Measurements from ENCODE around the gene CCDC142. TPM values are rescaled to one million over a fixed set of nuclear protein-coding genes. Genes with fewer than 3 reads are reported as not detected.

CCDC142 gene
- total and polyA plus RNA-seq, 4 experiments from 2014 or later, result 3.6 to 67.6 (median 37.1) TPM

DNA sequence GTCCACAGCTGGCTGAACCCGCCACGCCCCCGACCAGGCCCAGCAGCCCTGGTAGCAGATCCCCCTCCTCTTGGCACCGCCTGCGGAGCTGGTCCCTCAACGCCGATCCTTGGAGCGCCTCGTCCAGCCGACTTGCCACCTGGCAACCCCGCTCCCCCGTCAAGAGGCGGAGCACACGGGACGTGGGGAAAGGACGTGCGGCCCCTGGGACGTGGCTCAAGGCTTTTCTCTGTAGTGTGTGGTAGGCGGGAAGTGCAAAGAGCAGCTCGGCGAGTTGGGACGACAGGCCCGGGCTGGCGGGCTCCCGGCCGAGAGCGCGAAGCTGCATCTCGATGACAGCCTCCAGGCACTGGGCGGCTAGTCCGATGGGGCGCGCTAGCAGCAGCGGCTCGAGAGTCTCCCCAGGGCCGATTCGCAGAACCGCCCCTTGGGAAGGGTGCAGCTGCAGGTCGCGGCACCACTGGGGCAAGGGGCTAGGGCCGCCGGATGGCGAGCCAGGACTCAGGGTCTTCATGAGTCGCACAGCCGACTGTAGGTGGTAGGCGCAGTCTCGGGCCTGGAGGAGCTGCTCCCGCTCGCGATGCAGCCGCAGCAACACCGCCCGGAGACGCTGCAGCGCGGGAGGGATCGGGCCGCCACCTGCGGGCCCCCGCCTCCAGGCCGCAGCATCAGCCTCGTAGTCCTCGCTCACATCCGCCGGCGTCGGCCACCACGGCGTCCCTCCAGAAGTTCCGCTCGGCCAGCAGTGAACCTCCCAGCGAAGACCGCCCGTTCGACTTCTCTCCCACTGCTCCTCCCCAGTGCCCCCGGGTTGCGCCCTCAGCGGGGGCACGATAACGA lies 617 bp downstream of the CCDC142 start:
- CTCF ChIA-PET (ENCODE audit: partially characterized antibody), result interaction anchor here (0.8 to 11.3 kb wide), 23 partner anchors 8 to 654 kb away, joined by 3 to 141 read pairs (median 6); partner anchors contain the start of genes AUP1, DQX1, HTRA2 and INO80B
- intact Hi-C loops (cut with micrococcal nuclease), result loop anchor here (2.0 to 10.0 kb wide), 2 partner anchors 73 to 173 kb away; partner anchors contain the start of genes DOK1 and SEMA4F
- peak overlapping the region; percentile 91 for H3K27ac ChIP-seq (ENCODE audit: low read depth, low read length)
- Mint-ChIP-seq H3K4me3 (peak overlapping the region; percentile 99 to 100 (median 100)), H3K9me3 (no peaks in the 10 kb centered on the region), H3K4me1 (peaks cover 19 to 43% (median 27%) of the 10 kb centered on the region in 4 donors), H3K27ac (peak overlapping the region; percentile 91 to 100 (median 100)), H3K27me3 (no peaks in the 10 kb centered on the region), H3K36me3 (peaks cover 19 to 41% of the 10 kb centered on the region in 2 donors)
- peak overlapping the region; percentile 57 to 100 for H3K4me3 ChIP-seq (ENCODE audit: low read length in 2 of 2)
- no peaks in the 10 kb centered on the region for H3K27me3 ChIP-seq (ENCODE audit: insufficient read depth, low read length)
- peak in 2 of 5 donors; percentile 23 to 60 for DNase-seq
- POLR2A ChIA-PET (ENCODE audit: partially characterized antibody), result interaction anchor here (0.6 to 14.3 kb wide), 29 partner anchors 9 to 745 kb away, joined by 3 to 516 read pairs (median 6); partner anchors contain the start of genes AUP1, C2orf81, HTRA2 and INO80B
- peaks cover 28% of the 10 kb centered on the region for H3K4me1 ChIP-seq (ENCODE audit: insufficient read depth, low read length)
- peaks cover 4% of the 10 kb centered on the region for H3K36me3 ChIP-seq (ENCODE audit: insufficient read depth, low read length)
- H3K9me3 ChIP-seq (ENCODE audit: control insufficient read depth in 1 of 2, low read length in 2 of 2), result no peaks in the 10 kb centered on the region

DNA sequence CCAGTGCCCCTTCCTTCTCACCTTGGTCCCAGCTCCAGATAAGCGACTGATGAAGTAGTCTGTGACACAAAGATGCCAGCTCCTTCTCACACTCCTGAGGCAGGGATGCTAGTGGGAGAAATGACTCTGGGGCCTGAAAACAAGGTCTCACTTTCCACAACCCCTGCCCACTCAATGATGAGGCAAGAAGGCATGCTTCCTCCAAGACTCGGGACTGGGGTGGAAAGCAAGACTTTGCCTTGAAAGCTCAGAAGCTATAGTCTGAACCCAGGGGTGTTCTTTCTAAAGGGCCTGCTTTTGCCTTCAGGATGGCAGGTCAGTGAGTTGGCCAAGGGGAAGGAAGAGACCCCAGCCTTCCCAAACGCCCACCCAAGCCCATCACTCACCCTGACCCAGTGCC lies 1.4 kb downstream of the CCDC142 start:
- H3K4me3 ChIP-seq (ENCODE audit: low read length in 2 of 2), result peak overlapping the region in 1 of 2 donors; percentile 100

DNA sequence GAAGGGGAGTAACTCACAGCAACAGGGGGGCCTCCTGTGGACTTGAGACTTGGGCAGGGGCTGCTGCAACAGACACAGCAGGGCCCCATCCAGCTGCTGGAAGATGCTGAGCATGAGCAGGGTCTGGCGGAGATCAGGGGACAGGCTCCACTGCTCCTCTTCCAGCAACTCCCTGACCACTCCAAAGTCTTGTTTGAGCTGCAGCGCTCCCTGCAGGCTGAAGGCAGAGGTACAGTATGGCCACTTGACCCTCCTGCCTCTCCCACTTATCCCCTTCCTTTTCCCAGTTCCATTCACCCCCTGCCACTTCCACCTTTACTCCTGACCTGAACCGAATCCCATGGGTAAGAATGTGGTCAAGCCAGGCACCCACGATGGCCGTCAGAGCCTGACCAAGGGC lies 7.9 kb downstream of the CCDC142 start:
- intact Hi-C loops (cut with micrococcal nuclease), result no loop called here
- H3K27me3 Mint-ChIP-seq, result no peaks in the 10 kb centered on the region
- H3K4me3 ChIP-seq (ENCODE audit: low read length in 2 of 2), result no peak overlapping the region
- no peak for DNase-seq
- peaks cover 20% of the 10 kb centered on the region for H3K4me1 ChIP-seq (ENCODE audit: insufficient read depth, low read length)
- ChIA-PET CTCF (ENCODE audit: partially characterized antibody) (interaction anchor here (1.1 to 1.6 kb wide), 2 partner anchors 8 to 141 kb away, joined by 3 to 10 read pairs; partner anchors contain the start of genes CCDC142 and TTC31), POLR2A (ENCODE audit: partially characterized antibody) (interaction anchor here (1.0 to 14.3 kb wide), 4 partner anchors 8 to 32 kb away, joined by 3 to 516 read pairs (median 74); partner anchors contain the start of genes CCDC142, INO80B, LBX2 and TTC31)
- H3K9me3 ChIP-seq (ENCODE audit: control insufficient read depth in 1 of 2, low read length in 2 of 2), result no peaks in the 10 kb centered on the region
- peaks cover 19% of the 10 kb centered on the region for H3K36me3 ChIP-seq (ENCODE audit: insufficient read depth, low read length)
- H3K9me3 Mint-ChIP-seq, result peaks cover 0 to 7% (median 0%) of the 10 kb centered on the region in 8 donors
- H3K27ac ChIP-seq (ENCODE audit: low read depth, low read length), result no peak overlapping the region
- H3K27ac Mint-ChIP-seq, result peak overlapping the region in 2 of 7 donors; percentile 24 to 55
- peaks cover 22 to 48% of the 10 kb centered on the region in 2 donors for H3K36me3 Mint-ChIP-seq
- peaks cover 13 to 45% (median 24%) of the 10 kb centered on the region in 4 donors for H3K4me1 Mint-ChIP-seq
- H3K4me3 Mint-ChIP-seq, result no peak overlapping the region
- no peaks in the 10 kb centered on the region for H3K27me3 ChIP-seq (ENCODE audit: insufficient read depth, low read length)

More for the DNA sequence above, 1.4 kb downstream of the CCDC142 start:
- DNase-seq, result no peak
- ChIA-PET CTCF (ENCODE audit: partially characterized antibody) (interaction anchor here (1.0 to 11.3 kb wide), 11 partner anchors 7 to 654 kb away, joined by 3 to 141 read pairs (median 11); partner anchors contain the start of genes AUP1, C2orf81, HTRA2 and INO80B), POLR2A (ENCODE audit: partially characterized antibody) (interaction anchor here (0.9 to 14.3 kb wide), 15 partner anchors 9 to 368 kb away, joined by 3 to 516 read pairs (median 12); partner anchors contain the start of genes AUP1, C2orf81, HTRA2 and INO80B)
- no peaks in the 10 kb centered on the region for H3K9me3 ChIP-seq (ENCODE audit: control insufficient read depth in 1 of 2, low read length in 2 of 2)
- peaks cover 17 to 43% (median 26%) of the 10 kb centered on the region in 4 donors for H3K4me1 Mint-ChIP-seq
- H3K4me3 Mint-ChIP-seq, result peak overlapping the region; percentile 99 to 100 (median 100)
- no peaks in the 10 kb centered on the region for H3K9me3 Mint-ChIP-seq
- H3K27ac ChIP-seq (ENCODE audit: low read depth, low read length), result peak overlapping the region; percentile 91
- peaks cover 13 to 40% of the 10 kb centered on the region in 2 donors for H3K36me3 Mint-ChIP-seq
- H3K27me3 Mint-ChIP-seq, result no peaks in the 10 kb centered on the region
- H3K4me1 ChIP-seq (ENCODE audit: insufficient read depth, low read length), result peaks cover 28% of the 10 kb centered on the region
- H3K36me3 ChIP-seq (ENCODE audit: insufficient read depth, low read length), result peaks cover 5% of the 10 kb centered on the region
- intact Hi-C loops (cut with micrococcal nuclease), result loop anchor here (10.0 kb wide), 1 partner anchor 173 kb away; the partner anchor contains the start of gene SEMA4F
- peak overlapping the region in 2 of 7 donors; percentile 46 to 91 for H3K27ac Mint-ChIP-seq
- no peaks in the 10 kb centered on the region for H3K27me3 ChIP-seq (ENCODE audit: insufficient read depth, low read length)

DNA sequence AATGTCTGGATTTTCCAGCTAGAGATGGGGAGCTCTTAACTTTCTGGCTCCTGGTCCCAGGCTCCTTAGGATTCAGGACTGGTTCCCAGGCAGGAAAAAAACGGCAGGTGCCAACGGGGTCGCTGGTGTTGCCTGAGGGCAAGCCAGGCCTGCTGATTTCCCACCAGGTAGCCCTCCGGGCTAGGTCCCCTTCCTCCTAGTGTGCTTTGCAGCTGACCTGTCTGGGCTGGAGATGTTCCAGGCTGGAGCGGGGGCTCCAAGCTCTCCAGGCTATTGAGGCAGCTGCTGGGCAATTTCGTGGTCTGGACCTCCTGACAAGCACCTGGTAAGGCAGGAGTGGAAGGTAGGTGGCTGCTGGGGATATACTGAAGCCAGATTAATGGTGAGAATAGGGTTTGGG lies 8.3 kb downstream of the CCDC142 start:
- H3K27me3 ChIP-seq (ENCODE audit: insufficient read depth, low read length), result no peaks in the 10 kb centered on the region
- H3K4me3 ChIP-seq (ENCODE audit: low read length in 2 of 2), result no peak overlapping the region
- H3K4me1 Mint-ChIP-seq, result peaks cover 12 to 45% (median 23%) of the 10 kb centered on the region in 4 donors
- no peak overlapping the region for H3K4me3 Mint-ChIP-seq
- no peaks in the 10 kb centered on the region for H3K9me3 ChIP-seq (ENCODE audit: control insufficient read depth in 1 of 2, low read length in 2 of 2)
- H3K36me3 ChIP-seq (ENCODE audit: insufficient read depth, low read length), result peaks cover 19% of the 10 kb centered on the region
- peaks cover 20 to 45% of the 10 kb centered on the region in 2 donors for H3K36me3 Mint-ChIP-seq
- DNase-seq, result no peak
- ChIA-PET CTCF (ENCODE audit: partially characterized antibody) (interaction anchor here (1.6 to 2.3 kb wide), 2 partner anchors 8 to 19 kb away, joined by 10 to 13 read pairs; partner anchors contain the start of genes CCDC142, INO80B and TTC31), POLR2A (ENCODE audit: partially characterized antibody) (interaction anchor here (3.3 to 14.3 kb wide), 3 partner anchors 8 to 26 kb away, joined by 28 to 516 read pairs (median 119); partner anchors contain the start of genes CCDC142, INO80B, LBX2 and TTC31)
- intact Hi-C loops (cut with micrococcal nuclease), result no loop called here
- peaks cover 0 to 7% (median 0%) of the 10 kb centered on the region in 8 donors for H3K9me3 Mint-ChIP-seq
- no peaks in the 10 kb centered on the region for H3K27me3 Mint-ChIP-seq
- peak overlapping the region in 3 of 7 donors; percentile 24 to 100 (median 29) for H3K27ac Mint-ChIP-seq
- H3K27ac ChIP-seq (ENCODE audit: low read depth, low read length), result no peak overlapping the region
- peaks cover 20% of the 10 kb centered on the region for H3K4me1 ChIP-seq (ENCODE audit: insufficient read depth, low read length)

DNA sequence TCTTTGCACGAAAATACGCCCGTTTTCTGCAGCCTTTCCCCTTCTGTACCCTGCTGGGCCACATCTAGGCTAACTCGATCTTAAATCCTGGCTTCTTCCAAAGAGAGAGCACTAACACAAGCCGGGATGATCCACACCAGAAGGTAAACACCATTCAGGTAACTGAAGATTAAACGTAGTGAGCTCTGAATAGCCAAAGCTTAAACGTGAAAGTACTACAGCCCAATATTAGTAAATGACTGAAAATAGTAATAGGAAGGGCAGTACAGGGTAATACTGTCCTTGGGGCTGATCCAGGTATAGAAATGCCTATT lies 9.9 kb downstream of the CCDC142 start:
- H3K4me3 Mint-ChIP-seq, result peak overlapping the region; percentile 96 to 99 (median 98)
- POLR2A ChIA-PET (ENCODE audit: partially characterized antibody), result interaction anchor here (0.7 to 14.3 kb wide), 21 partner anchors 8 to 736 kb away, joined by 3 to 516 read pairs (median 4); partner anchors contain the start of genes AUP1, C2orf81, CCDC142 and DQX1
- Histone ChIP-seq H3K27me3 (ENCODE audit: insufficient read depth, low read length) (no peaks in the 10 kb centered on the region), H3K9me3 (ENCODE audit: control insufficient read depth in 1 of 2, low read length in 2 of 2) (no peaks in the 10 kb centered on the region), H3K4me1 (ENCODE audit: insufficient read depth, low read length) (peaks cover 20% of the 10 kb centered on the region), H3K27ac (ENCODE audit: low read depth, low read length) (peak overlapping the region; percentile 88), H3K4me3 (ENCODE audit: low read length in 2 of 2) (peak overlapping the region; percentile 67 to 84), H3K36me3 (ENCODE audit: insufficient read depth, low read length) (peaks cover 19% of the 10 kb centered on the region)
- CTCF ChIA-PET (ENCODE audit: partially characterized antibody), result interaction anchor here (0.7 to 3.1 kb wide), 8 partner anchors 9 to 138 kb away, joined by 3 to 32 read pairs (median 6); partner anchors contain the start of genes CCDC142, INO80B, TTC31 and WBP1
- peaks cover 12 to 40% (median 22%) of the 10 kb centered on the region in 4 donors for H3K4me1 Mint-ChIP-seq
- H3K27ac Mint-ChIP-seq, result peak overlapping the region; percentile 97 to 100 (median 99)
- H3K27me3 Mint-ChIP-seq, result no peaks in the 10 kb centered on the region
- no peak for DNase-seq
- H3K9me3 Mint-ChIP-seq, result peaks cover 0 to 7% (median 0%) of the 10 kb centered on the region in 8 donors
- H3K36me3 Mint-ChIP-seq, result peaks cover 20 to 41% of the 10 kb centered on the region in 2 donors
- intact Hi-C loops (cut with micrococcal nuclease), result loop anchor here (1.0 kb wide), 3 partner anchors 10 to 56 kb away; partner anchors contain the start of genes AUP1, HTRA2, TTC31 and WBP1

DNA sequence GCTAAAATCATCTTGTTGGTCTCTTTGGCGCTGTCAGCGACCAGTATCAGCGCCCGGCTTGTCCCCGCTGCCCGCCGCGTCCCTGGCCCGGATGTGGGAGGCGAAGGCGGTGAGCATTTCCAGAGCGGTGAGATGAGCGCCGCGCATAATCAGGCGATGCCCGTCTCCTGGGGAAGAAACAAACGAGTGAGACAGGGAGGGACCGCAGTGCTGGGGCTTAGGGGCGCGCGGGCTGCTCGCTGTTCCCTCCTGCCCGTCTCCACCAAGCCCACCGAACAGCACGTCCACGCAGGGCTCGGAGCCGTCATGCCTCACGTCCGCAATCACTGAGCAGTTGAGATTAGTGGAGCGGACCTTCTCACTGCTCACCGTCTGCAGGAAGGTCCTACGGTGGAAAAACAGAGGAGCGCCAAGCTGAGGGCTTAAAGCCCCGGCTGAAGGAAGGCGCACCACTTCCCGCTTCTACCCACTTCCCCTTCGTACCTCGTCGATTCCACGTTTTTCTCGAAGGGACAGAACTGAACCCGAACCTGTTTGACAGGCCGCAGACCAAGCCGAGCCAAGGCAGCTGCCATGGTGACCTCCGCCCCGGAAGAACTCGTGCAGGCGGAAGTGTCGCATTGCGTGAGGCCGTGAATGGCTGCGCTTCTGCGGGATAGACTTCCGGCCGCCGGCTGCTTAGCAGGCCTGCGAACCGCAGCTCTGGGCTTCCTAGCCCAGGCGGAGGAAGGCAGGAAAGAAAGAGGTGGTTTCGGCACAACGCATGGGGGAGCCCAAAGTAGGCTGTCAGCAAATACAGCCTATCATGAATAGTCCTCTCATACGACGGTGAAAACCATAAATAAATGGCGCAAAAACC lies 10.5 kb downstream of the CCDC142 start, which contains the start of gene MRPL53:
TSS of gene MRPL53 (minus strand) at position 595 of the 859 bp plus-strand sequence. CDS start at position 575, 20 bp downstream.
- H3K4me1 ChIP-seq (ENCODE audit: insufficient read depth, low read length), result peaks cover 20% of the 10 kb centered on the region
- peaks cover 20 to 37% of the 10 kb centered on the region in 2 donors for H3K36me3 Mint-ChIP-seq
- ChIA-PET POLR2A (ENCODE audit: partially characterized antibody) (interaction anchor here (0.7 to 14.3 kb wide), 22 partner anchors 8 to 735 kb away, joined by 3 to 516 read pairs (median 4); partner anchors contain the start of genes AUP1, C2orf81, CCDC142 and DQX1), CTCF (ENCODE audit: partially characterized antibody) (interaction anchor here (0.7 to 3.1 kb wide), 9 partner anchors 8 to 138 kb away, joined by 3 to 32 read pairs (median 4); partner anchors contain the start of genes CCDC142, INO80B, PCGF1 and TTC31)
- intact Hi-C loops (cut with micrococcal nuclease), result loop anchor here (1.0 kb wide), 3 partner anchors 11 to 57 kb away; partner anchors contain the start of genes AUP1, HTRA2, TTC31 and WBP1
- H3K27me3 ChIP-seq (ENCODE audit: insufficient read depth, low read length), result no peaks in the 10 kb centered on the region
- H3K27ac ChIP-seq (ENCODE audit: low read depth, low read length), result peak within 1 kb of the TSS; percentile 88
- H3K9me3 ChIP-seq (ENCODE audit: control insufficient read depth in 1 of 2, low read length in 2 of 2), result no peaks in the 10 kb centered on the region
- peak within 1 kb of the TSS; percentile 97 to 100 (median 99) for H3K27ac Mint-ChIP-seq
- peak; percentile 95 to 96 (median 95) for DNase-seq
- peak within 1 kb of the TSS; percentile 96 to 99 (median 98) for H3K4me3 Mint-ChIP-seq
- peaks cover 0 to 7% (median 0%) of the 10 kb centered on the region in 8 donors for H3K9me3 Mint-ChIP-seq
- peaks cover 9 to 40% (median 21%) of the 10 kb centered on the region in 4 donors for H3K4me1 Mint-ChIP-seq
- peaks cover 16% of the 10 kb centered on the region for H3K36me3 ChIP-seq (ENCODE audit: insufficient read depth, low read length)
- peak within 1 kb of the TSS; percentile 67 to 84 for H3K4me3 ChIP-seq (ENCODE audit: low read length in 2 of 2)
- no peaks in the 10 kb centered on the region for H3K27me3 Mint-ChIP-seq
